HG03460 (cell line): ENCODE results near the gene MALRD1.
"Not testable (repeated sequence)": the region's sequence is repeated elsewhere in the genome, so short reads cannot be mapped to it uniquely, and the experiment has no call there.

Experiments used
- ATAC-seq: cut with Tn5 transposase; IDR thresholded peaks from one replicate; pipeline ENCODE4 v1.9.1; 2021; ENCODE audit not compliant: unreplicated experiment

The MALRD1 gene

GRCh38 chr10:19701427-19702052 is 652.9 kb downstream of the MALRD1 start:
- no peak for ATAC-seq

- ATAC-seq: no peak
Observed at GRCh38 chr10:19702215-19702614, 653.6 kb downstream of the MALRD1 start.

GRCh38 chr10:19704544-19704943 is 655.9 kb downstream of the MALRD1 start:
- no peak for ATAC-seq

- no peak for ATAC-seq
Observed at GRCh38 chr10:19705250-19705649, 656.6 kb downstream of the MALRD1 start.

GRCh38 chr10:19706904-19707303 is 658.3 kb downstream of the MALRD1 start:
- no peak for ATAC-seq

- ATAC-seq: no peak
Observed at GRCh38 chr10:19707376-19707775, 658.8 kb downstream of the MALRD1 start.

- ATAC-seq: no peak
Observed at GRCh38 chr10:19708031-19708430, 659.4 kb downstream of the MALRD1 start.

- ATAC-seq: no peak
Observed at GRCh38 chr10:19710600-19710999, 662.0 kb downstream of the MALRD1 start.

GRCh38 chr10:19713159-19713558 is 664.6 kb downstream of the MALRD1 start:
- no peak for ATAC-seq

GRCh38 chr10:19713800-19714525 is 665.4 kb downstream of the MALRD1 start:
- ATAC-seq: no peak

GRCh38 chr10:19719284-19719683 is 670.7 kb downstream of the MALRD1 start:
- no peak for ATAC-seq

- no peak for ATAC-seq
Observed at GRCh38 chr10:19724287-19724686, 675.7 kb downstream of the MALRD1 start.

GRCh38 chr10:19728376-19728775 is 679.8 kb downstream of the MALRD1 start:
- no peak for ATAC-seq

- no peak for ATAC-seq
Observed at GRCh38 chr10:19728964-19729363, 680.4 kb downstream of the MALRD1 start.

- no peak for ATAC-seq
Observed at GRCh38 chr10:19730167-19730906, 681.7 kb downstream of the MALRD1 start.

GRCh38 chr10:19730907-19731217 is 682.3 kb downstream of the MALRD1 start:
- ATAC-seq: no peak

- ATAC-seq: no peak
Observed at GRCh38 chr10:19731560-19731959, 683.0 kb downstream of the MALRD1 start.

- no peak for ATAC-seq
Observed at GRCh38 chr10:19738440-19738839, 689.8 kb downstream of the MALRD1 start.

GRCh38 chr10:19739232-19739631 is 690.6 kb downstream of the MALRD1 start:
- ATAC-seq: not testable (repeated sequence)

GRCh38 chr10:19742144-19742543 is 693.5 kb downstream of the MALRD1 start:
- not testable (repeated sequence) for ATAC-seq

- no peak for ATAC-seq
Observed at GRCh38 chr10:19745672-19746071, 697.1 kb downstream of the MALRD1 start.

GRCh38 chr10:19749185-19749729 is 700.7 kb downstream of the MALRD1 start:
- no peak for ATAC-seq
